PC-9 (cell line): ENCODE measurements around the gene ZMYM2.

Experiments
- EZH2 ChIP-seq: fragments of 200-600 bp; sonication (generic); IDR thresholded peaks from 2 replicates; pipeline ENCODE4 v1.8.0; 2017; ENCODE audit warnings: antibody characterized with exemption, low read depth
- TF ChIP-seq, protein P1 (sequence below): fragments of 200-600 bp; sonication (generic); conservative IDR thresholded peaks from 2 replicates; pipeline ENCODE4 v1.6.1; 2017; ENCODE audit warnings: mixed run types, antibody characterized with exemption, mild to moderate bottlenecking, moderate library complexity

DNA sequence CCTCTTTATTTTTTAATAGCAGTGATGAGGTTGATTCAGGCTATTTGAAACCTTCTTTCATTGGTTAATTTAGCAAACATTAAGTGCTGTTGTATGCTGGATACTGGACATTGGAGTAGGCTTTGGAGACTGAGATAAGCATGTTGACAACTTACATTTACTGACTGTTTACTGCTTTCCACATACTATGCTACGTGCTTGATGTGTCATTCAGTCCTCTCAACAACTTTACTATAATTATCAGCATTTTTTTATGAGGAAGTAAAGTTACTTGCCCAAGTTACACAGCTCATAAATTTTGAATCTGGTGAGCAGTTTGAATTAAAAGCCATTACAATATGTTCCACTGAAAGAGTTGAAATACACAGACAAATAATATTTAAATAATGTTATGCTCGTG, 118.6 kb downstream of the ZMYM2 start:
- TF ChIP-seq, protein P1, sequence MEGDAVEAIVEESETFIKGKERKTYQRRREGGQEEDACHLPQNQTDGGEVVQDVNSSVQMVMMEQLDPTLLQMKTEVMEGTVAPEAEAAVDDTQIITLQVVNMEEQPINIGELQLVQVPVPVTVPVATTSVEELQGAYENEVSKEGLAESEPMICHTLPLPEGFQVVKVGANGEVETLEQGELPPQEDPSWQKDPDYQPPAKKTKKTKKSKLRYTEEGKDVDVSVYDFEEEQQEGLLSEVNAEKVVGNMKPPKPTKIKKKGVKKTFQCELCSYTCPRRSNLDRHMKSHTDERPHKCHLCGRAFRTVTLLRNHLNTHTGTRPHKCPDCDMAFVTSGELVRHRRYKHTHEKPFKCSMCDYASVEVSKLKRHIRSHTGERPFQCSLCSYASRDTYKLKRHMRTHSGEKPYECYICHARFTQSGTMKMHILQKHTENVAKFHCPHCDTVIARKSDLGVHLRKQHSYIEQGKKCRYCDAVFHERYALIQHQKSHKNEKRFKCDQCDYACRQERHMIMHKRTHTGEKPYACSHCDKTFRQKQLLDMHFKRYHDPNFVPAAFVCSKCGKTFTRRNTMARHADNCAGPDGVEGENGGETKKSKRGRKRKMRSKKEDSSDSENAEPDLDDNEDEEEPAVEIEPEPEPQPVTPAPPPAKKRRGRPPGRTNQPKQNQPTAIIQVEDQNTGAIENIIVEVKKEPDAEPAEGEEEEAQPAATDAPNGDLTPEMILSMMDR: no peak
- no peak for TF ChIP-seq EZH2
